IPS-15b (cell line): Measurements from ENCODE around the gene PRX.
A peak's percentile ranks its signal among the peaks of the same experiment; 100 is the strongest.

Experiments
- H3K27me3 ChIP-seq: one replicate; pipeline ENCODE4 v1.6.1; 2013; ENCODE audit warnings: low read length; ENCODE audit not compliant: control insufficient read depth, insufficient read depth
- H3K36me3 ChIP-seq: one replicate; pipeline ENCODE4 v1.6.1; 2013; ENCODE audit warnings: low read length; ENCODE audit not compliant: control insufficient read depth, insufficient read depth
- H3K4me1 ChIP-seq: one replicate; pipeline ENCODE4 v1.6.1; 2013; ENCODE audit warnings: mild to moderate bottlenecking, low read length; ENCODE audit not compliant: control insufficient read depth, insufficient read depth
- H3K4me3 ChIP-seq: one replicate; pipeline ENCODE4 v1.5.1; 2013; ENCODE audit warnings: low read depth, low read length
- H3K9ac ChIP-seq: one replicate; pipeline ENCODE4 v1.6.1; 2013; ENCODE audit warnings: low read depth, mild to moderate bottlenecking, low read length
- H3K9me3 ChIP-seq: one replicate; pipeline ENCODE4 v1.6.1; 2013; ENCODE audit warnings: mild to moderate bottlenecking, low read length; ENCODE audit not compliant: control insufficient read depth, insufficient read depth

PRX gene

DNA sequence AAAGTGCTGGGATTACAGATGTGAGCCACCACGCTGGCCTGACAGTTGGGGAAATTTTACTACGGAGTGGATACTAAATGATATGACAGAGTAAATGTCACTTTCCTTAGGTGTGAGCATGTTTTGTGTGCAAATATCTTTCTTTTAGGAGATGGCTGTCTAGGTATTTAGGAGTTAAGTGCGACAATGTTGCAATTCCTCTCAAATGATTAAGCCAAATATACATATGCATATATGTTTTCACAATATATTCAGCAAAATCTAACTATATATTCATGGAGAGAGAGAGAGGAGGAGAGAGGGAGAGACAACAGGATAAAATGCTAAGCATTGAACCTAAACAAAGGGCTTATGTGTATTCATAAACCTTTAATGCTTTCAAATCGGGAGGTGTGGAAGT, 36.3 kb upstream of the PRX start:
- H3K27me3 ChIP-seq = no peaks in the 10 kb centered on the region
- H3K4me1 ChIP-seq = peaks cover 11% of the 10 kb centered on the region
- no peak overlapping the region for H3K4me3 ChIP-seq
- H3K36me3 ChIP-seq = no peaks in the 10 kb centered on the region
- H3K9me3 ChIP-seq = no peaks in the 10 kb centered on the region
- H3K9ac ChIP-seq = no peak overlapping the region

DNA sequence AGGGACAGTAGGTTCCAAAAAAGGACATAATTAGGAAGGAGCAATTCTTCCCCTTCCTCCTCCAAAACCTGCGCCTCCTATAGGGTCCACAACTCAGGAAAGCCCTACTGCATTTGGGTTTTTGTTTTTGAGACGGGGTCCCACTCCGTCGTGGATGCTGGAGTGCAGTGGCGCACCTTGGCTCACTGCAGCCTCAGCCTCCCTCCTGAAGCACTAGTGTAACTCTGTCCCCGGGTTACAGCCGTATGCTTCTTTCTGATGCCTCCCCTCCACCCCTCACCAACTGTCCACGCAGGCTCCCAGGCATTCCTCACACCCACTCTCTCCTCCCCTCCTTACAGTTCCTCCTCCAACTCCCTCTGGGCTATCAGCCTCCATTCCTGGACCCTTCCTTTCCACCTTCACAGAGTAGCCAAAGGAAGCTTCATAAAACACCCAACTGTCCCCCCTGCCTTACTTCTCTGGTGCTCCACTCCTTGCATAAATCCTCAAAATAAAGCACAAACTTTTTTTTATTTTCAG, 33.1 kb upstream of the PRX start:
- peak overlapping the region; percentile 56 for H3K9ac ChIP-seq

DNA sequence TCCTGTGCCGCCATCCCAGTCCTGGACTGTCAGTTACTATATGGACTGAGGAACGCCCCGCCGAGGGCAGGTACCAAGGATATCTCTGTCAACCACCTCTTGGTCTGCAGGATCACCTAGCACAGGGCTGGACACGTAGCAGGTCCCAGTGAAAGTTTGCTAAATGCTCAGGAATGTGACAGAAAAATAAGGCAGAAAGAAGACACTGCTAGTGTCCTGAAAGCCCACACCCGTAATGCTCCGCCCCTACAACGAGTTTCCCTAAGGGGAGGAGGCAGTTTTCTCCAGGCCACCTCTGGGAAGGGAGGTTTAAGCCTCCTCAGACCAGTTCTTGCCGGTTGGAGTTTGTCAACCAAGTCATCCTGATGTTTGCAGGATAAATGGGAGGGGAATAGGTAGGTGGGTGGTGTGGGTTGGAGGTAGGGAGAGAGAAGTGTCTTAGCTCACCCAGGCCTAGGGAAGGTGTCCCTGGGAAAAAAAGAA, 32.6 kb upstream of the PRX start:
- peak overlapping the region; percentile 38 for H3K9ac ChIP-seq
- H3K36me3 ChIP-seq = peaks cover 9% of the 10 kb centered on the region
- H3K9me3 ChIP-seq = no peaks in the 10 kb centered on the region
- no peaks in the 10 kb centered on the region for H3K27me3 ChIP-seq
- H3K4me3 ChIP-seq = peak overlapping the region; percentile 14
- peaks cover 16% of the 10 kb centered on the region for H3K4me1 ChIP-seq

More for the DNA sequence above, 33.1 kb upstream of the PRX start:
- H3K27me3 ChIP-seq = no peaks in the 10 kb centered on the region
- H3K4me3 ChIP-seq = peak overlapping the region; percentile 14
- H3K9me3 ChIP-seq = no peaks in the 10 kb centered on the region
- peaks cover 4% of the 10 kb centered on the region for H3K36me3 ChIP-seq
- peaks cover 16% of the 10 kb centered on the region for H3K4me1 ChIP-seq

DNA sequence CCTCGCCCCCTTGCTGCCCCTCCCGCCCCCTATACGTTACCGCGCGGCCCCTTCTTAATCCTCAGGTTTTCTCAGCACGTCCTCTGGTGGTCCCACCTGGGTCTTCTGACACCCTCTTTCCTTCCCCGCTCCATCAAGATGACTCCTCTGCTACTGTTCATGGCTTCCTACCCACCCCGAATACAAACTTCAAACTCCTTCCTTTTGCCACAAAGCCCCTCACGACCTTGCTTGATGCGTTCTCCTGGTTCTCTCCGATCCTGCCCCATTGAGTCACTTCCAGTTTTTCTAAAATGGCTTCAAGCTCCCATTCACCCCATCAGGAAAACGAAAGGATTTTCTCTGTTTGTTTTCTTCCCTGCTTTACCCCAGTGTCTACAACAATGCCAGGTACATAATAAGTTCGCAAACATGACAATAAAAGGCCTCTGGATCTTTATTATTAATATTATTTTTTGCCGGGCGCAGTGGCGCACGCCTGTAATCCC, 31.7 kb upstream of the PRX start:
- Histone ChIP-seq H3K4me1 (peaks cover 16% of the 10 kb centered on the region), H3K36me3 (peaks cover 14% of the 10 kb centered on the region), H3K9ac (peak overlapping the region; percentile 5), H3K9me3 (no peaks in the 10 kb centered on the region), H3K27me3 (no peaks in the 10 kb centered on the region), H3K4me3 (peak overlapping the region; percentile 97)

DNA sequence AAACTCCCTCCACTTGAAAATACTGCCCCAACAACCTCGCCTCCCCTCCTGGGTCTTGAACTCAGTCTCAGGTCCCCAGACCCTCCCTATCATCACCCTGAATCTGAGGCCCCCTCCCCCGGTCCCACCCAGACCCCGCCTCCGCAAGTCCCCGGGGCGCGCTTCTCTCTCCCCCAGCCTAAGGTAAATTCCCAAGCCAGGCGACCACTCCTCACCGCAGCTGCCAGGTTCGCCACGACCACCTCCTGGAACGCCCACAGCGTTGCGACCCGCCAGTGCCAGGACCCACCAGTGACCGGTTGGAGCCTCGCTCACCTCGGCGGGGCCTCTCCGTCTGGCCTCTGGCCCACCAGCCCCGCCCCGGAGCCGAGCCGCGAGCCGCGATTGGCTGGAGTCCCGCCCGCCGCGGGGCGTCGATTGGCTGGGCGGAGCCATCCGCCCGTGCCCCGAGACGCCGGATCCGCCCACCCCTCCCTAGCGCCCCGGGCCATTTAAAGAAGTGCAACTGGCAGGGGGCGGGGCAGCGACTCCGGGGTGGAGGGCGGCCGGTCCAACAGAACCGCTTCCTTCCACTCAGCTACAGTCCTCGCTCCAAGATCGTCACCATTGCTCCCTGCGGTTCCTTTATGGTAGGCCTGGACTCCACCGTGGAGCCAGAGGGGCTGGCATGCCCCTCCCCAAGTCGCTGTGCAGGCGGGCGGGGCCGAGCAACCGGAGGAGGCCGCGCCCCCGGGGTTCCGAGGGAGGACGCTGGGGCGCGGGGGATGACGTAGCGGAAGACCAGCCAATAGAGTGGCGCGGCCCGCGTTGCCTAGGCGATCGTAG, 31.0 kb upstream of the PRX start, which contains the start of gene SERTAD3:
Gene SERTAD3, minus strand, starts transcription at position 336 of the 825 bp plus-strand sequence. CDS start 2,255 bp downstream, outside the sequence.
- no peaks in the 10 kb centered on the region for H3K27me3 ChIP-seq
- no peaks in the 10 kb centered on the region for H3K9me3 ChIP-seq
- H3K4me3 ChIP-seq = peak within 1 kb of the TSS; percentile 97
- peaks cover 16% of the 10 kb centered on the region for H3K4me1 ChIP-seq
- peaks cover 14% of the 10 kb centered on the region for H3K36me3 ChIP-seq
- H3K9ac ChIP-seq = peak within 1 kb of the TSS; percentile 97

DNA sequence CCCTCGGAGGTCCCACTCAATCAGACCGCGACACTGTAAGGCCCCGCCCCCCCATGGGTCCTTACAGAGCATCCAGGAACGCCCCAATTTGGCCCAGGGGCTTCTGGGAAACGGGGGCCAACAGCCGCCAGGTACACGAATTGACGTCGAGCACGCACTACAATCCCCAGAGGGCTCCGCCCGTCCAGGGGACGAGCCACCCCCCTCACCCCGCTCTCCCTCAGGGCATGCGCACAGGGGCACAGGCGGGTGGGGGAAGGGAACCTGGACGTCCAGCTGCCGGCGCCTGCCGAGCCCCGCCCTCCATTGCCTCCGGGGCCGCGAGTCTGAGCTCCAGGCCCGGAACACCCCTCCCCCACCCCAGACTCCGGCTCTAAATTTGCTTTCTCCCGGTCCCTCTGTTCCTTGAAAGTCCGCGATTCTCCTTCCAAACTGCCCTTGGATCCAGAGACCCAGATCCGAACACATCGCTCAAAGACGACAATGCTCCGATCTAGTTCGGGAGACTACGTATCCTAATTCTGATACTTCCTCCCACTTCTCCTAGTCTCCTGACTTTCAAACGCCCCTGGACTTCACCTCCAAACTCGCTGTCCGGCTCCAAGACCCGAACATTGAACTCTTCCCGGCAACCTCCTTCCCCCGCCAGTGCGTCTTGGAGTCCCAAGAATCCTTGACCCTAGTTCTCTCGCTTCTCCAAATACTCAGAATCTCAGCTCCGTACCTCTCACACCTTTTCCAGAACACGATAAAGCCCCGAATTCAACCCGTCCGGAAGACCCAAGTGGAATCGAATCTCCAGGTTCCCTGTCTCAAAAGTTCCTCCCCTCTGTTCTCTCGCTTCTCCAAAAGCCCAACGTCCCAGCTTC, 30.2 kb upstream of the PRX start:
- H3K4me3 ChIP-seq = peak overlapping the region; percentile 97
- H3K4me1 ChIP-seq = peaks cover 16% of the 10 kb centered on the region
- H3K36me3 ChIP-seq = peaks cover 14% of the 10 kb centered on the region
- H3K27me3 ChIP-seq = no peaks in the 10 kb centered on the region
- peak overlapping the region; percentile 97 for H3K9ac ChIP-seq
- no peaks in the 10 kb centered on the region for H3K9me3 ChIP-seq

DNA sequence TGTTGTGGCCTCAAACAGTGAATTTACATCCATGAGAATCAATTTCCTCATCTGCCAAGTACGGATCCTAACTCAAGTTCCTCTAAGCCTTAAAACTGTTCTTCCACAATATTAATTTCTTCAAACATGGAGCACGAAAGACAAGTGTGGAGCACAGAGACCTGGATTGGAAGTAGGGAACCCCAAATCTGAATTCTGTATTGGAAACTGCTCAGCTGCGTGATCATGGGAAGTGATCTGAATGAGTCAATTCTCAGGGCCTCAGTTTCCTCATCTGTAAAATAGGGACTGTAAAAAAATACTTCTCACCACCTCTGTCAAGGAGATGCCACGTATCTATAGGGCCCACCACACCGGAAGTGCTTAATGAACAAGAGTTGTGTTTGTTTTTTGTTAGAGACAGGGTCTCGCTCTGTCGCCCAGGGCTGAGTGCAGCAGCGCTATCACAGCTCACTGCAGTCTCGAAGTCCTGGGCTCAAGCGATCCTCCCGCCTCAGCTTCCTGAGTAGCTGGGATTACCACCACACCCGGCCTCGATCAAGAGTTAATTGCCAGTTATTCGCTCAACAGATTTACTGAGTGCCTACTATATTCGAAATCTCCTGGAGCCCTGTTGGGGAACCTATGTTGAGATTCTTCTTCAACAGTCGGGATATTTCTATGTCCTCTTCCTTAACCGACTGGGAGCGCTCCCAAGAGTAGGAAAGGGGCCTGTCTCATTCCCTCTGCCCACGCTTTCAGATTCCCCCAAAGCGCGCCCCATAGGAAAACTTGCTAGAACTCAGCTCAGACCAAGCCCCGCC, 29.4 kb upstream of the PRX start:
- peaks cover 14% of the 10 kb centered on the region for H3K36me3 ChIP-seq

DNA sequence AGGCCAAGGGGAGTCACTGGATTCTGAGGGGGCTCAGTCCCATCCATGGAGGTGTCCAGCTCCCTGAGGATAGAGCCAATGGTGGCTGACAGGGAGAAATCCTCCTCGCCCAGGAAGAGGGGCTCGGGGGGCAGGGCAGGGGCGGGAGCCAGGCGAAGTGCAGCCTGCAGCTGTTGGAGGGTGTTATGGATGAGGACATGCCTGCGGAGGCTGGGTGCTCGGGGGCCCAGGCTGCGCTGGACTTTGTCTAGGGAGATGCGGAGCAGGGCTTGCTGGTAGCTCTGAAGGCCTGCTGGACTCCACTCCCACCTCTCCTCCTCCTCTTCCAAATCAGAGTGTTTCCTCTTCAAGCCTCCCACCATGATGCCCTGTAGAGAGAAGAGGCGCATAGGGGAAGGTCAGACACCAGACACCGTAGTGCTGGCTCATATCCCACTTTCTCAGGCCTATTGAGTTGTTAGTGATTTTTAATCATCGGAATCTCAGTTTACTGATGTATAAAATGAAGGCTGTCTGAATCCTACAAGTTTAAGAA, 28.6 kb upstream of the PRX start:
- no peak overlapping the region for H3K9ac ChIP-seq
- peak overlapping the region; percentile 79 for H3K4me3 ChIP-seq
- peaks cover 14% of the 10 kb centered on the region for H3K36me3 ChIP-seq
- no peaks in the 10 kb centered on the region for H3K9me3 ChIP-seq
- H3K27me3 ChIP-seq = no peaks in the 10 kb centered on the region
- H3K4me1 ChIP-seq = peaks cover 16% of the 10 kb centered on the region

More for the DNA sequence above, 29.4 kb upstream of the PRX start:
- Histone ChIP-seq H3K27me3 (no peaks in the 10 kb centered on the region), H3K9me3 (no peaks in the 10 kb centered on the region), H3K4me1 (peaks cover 16% of the 10 kb centered on the region), H3K4me3 (peak overlapping the region; percentile 79), H3K9ac (peak overlapping the region; percentile 70)

DNA sequence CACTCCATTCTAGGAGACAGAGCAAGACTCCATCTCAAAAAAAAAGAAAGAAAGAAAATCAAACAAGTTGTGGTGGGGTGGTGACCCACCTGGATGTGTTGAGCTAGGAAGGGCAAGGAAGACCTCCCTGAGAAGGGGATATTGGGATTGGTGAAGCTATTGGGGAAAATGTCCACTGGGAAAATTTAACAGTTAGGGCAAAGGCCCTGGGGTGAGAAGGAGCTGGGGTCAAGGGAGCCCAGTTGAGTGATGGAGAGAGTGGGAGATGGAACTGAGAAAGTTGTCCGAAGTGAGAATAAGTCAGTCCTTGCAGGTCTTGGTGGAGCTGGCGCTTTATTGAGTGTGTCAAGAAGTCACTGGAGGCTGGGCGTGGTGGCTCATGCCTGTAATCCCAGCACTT, 25.1 kb upstream of the PRX start:
- no peaks in the 10 kb centered on the region for H3K27me3 ChIP-seq
- H3K4me1 ChIP-seq = peaks cover 5% of the 10 kb centered on the region
- peaks cover 14% of the 10 kb centered on the region for H3K36me3 ChIP-seq
- H3K9me3 ChIP-seq = no peaks in the 10 kb centered on the region
- H3K9ac ChIP-seq = no peak overlapping the region
- no peak overlapping the region for H3K4me3 ChIP-seq

DNA sequence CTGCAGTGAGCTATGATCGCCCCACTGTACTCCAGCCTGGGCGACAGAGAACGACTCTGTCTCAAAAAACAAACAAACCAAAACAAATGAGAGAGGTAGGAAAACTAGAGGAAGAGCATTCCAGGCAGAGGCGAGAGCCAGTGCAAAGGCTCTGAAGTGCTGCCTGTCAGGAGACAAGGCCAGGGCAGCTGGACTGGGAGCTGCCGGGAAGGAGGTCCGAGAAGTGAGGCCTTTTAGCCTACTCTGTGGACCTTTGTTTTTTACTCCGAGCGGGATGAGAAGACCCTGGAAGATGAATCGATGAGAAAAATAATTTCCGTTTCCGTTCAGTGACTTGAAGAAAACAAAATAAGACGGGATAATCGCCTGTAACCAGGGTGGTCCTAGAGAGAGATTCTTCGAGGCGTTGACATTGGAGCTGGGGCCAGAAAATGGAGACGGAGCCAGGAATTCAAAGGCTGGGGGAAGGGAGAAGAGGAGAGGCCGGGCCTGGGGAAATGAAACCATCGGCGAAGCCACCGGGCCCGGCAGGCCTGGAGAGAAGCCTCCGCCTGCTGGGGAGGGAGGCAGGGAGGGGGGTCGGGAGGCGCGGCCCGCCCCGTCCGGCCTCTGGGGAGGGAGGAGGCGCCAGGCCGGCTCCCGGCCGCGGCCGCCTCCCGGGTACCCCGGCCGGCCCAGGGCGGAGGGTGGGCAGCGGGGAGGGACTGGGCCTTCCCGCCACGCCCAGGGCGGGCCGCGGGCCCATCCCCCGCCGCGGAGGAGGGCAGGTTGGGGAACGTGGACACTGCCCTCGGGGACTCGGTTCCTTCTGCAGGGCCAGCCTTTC, 20.4 kb upstream of the PRX start:
- Histone ChIP-seq H3K9me3 (no peaks in the 10 kb centered on the region), H3K4me3 (peak overlapping the region; percentile 62), H3K36me3 (no peaks in the 10 kb centered on the region), H3K9ac (no peak overlapping the region), H3K27me3 (no peaks in the 10 kb centered on the region), H3K4me1 (no peaks in the 10 kb centered on the region)
